Stromal cell of bone marrow (primary cell): ENCODE measurements around the gene ATP1A2.

Source experiments
- DNase-seq: peaks from one replicate; pipeline ENCODE4 v3.0.0-alpha.2; 2012; ENCODE audit warnings: low read depth

The ATP1A2 gene

DNA sequence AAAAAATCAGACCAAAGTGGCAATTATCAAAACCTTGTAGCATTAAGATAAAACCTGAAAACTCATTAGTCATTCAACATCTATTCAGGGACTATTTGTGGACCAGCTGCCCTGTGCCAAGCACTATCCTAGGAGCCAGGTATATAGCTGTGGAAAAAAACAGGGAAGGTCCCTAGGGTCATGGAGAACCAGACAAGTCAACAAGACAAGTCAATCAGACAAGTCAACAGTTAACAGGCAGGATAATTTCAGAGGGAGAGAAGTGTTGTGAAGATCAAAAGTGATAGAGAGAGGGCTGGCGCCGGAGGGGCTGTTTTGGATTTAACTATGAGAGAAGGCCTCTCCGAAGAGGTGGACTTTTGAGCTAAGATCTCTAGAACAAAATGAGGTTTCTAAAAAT lies 32.6 kb downstream of the ATP1A2 start:
- DNase-seq, result no peak

GRCh38 chr1:160149233-160149632 lies 33.7 kb downstream of the ATP1A2 start:
- no peak for DNase-seq

DNA sequence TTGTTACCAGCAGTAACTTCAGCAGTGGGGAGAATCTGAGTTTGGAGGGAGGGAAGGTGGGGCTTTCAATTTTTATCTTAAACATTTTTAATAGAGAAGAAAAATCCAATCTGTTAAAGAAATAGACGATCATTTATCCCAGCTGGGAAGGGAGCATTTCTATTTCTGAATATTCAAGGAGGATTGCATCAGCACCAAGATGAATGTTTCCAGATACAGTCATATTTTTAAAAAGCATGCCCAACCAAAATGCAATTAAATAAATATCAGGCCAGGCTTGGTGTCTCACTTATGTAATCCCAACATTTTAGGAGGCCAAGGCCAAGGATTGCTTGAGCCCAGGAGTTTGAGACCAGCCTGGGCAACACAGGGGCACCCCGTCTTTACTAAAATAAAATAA lies 34.2 kb downstream of the ATP1A2 start:
- peak; percentile 78 for DNase-seq

DNA sequence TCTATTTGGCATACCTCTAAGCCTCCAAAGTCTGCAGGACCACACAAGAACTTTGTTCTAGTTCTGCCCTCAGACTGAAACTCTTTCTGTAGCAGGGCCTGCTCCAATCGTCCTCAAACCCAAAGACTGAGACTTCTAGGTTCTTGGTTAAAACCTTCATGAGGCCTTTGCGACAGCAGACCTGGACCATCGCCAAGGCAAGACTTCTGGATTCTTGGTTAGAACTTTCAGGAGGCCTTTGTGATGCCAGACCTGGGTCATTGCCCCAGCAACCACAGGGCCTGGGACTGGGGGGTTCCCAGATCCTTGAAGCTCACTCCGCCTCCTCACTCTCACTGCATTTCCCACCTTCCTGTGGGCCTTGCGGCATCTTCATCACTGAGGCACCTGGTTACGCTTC lies 35.7 kb downstream of the ATP1A2 start, which contains the start of gene ATP1A4:
TSS of gene ATP1A4 (plus strand) at position 301 of the 400 bp plus-strand sequence. CDS start 438 bp downstream, outside the sequence.
- DNase-seq, result no peak

GRCh38 chr1:160154790-160155189 lies 39.2 kb downstream of the ATP1A2 start:
- no peak for DNase-seq

- DNase-seq, result no peak
Observed at GRCh38 chr1:160156361-160156760, 40.8 kb downstream of the ATP1A2 start.

GRCh38 chr1:160157174-160157573 lies 41.6 kb downstream of the ATP1A2 start:
- no peak for DNase-seq

DNA sequence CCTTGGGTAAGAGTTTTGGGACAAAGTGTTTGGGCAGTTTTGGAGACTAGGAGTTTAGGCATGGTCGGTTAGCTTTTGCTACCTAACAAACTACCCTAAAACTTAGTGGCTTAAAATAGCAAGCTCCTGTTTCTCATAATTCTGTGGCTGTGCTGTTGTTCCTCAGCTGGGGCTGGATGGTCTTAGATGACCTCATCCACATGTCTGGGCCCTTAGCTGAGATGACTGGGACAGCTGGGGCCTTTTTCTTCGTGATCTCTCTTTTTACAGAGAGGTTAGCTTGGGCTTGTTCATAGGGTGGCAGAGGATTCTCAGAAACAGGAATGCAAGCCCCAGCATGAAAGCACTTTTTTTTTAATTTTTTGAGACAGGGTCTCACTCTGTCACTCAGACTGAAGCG lies 42.5 kb downstream of the ATP1A2 start:
- no peak for DNase-seq

- DNase-seq, result no peak
Observed at GRCh38 chr1:160158534-160158933, 43.0 kb downstream of the ATP1A2 start.

DNA sequence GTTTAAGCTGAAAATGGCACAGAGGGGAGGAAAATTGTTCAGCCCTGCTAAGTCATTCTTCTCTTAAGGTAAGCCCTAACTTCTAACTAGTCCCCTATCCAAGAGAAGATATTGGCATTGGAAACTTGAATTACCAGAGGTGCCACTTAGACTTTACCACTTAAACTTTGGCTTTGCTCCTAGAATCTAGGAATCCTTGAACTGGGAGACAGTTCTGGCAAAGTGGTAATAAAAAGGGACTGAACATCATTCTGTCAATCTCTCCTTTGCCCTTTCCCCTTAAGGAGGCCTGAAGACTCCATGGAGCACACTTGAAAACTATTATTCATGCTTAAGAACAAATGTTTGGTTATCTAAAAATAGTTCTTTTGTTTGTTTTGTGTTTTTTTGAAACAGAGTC lies 44.3 kb downstream of the ATP1A2 start:
- no peak for DNase-seq

- no peak for DNase-seq
Observed at GRCh38 chr1:160161965-160162705, 46.6 kb downstream of the ATP1A2 start.

- no peak for DNase-seq
Observed at GRCh38 chr1:160162931-160163330, 47.4 kb downstream of the ATP1A2 start.

DNA sequence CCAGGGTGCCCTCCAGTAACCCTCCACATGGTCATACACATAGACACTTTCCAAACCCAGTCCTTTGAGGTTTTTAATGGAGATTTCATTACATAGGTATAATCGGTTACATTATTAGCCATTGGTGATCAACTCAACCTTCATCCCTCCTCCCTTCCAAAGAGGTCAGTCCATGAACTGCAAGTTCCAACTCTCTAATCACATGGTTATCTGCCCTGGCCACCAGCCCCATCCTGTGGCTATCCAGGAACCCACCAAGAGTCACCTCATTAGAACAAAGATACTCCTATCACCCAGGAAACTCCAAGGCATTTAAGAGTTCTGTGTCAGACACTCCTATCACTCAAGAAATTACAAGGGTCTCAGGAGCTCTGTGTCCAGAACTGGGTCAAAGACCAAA lies 48.1 kb downstream of the ATP1A2 start:
- no peak for DNase-seq

GRCh38 chr1:160164121-160164520 lies 48.6 kb downstream of the ATP1A2 start:
- DNase-seq, result no peak

- DNase-seq, result no peak
Observed at GRCh38 chr1:160166166-160166868, 50.8 kb downstream of the ATP1A2 start.

DNA sequence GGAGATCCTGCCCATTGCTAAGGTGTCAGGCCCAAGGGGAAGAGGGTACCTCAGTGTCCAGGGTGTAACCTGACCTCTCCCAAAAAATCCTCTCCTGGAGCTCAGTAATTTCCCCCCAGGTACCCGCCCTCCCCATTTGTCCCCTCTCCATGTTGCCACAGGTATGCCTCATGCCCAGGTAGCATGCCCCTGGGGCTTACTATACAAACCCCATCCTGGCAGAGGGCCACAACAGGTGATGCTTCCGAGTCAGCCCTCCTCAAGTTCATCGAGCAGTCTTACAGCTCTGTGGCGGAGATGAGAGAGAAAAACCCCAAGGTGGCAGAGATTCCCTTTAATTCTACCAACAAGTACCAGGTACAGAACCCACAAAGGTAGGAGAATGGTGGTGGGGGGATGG lies 51.5 kb downstream of the ATP1A2 start:
- DNase-seq, result no peak

GRCh38 chr1:160167580-160167979 lies 52.0 kb downstream of the ATP1A2 start:
- DNase-seq, result no peak

DNA sequence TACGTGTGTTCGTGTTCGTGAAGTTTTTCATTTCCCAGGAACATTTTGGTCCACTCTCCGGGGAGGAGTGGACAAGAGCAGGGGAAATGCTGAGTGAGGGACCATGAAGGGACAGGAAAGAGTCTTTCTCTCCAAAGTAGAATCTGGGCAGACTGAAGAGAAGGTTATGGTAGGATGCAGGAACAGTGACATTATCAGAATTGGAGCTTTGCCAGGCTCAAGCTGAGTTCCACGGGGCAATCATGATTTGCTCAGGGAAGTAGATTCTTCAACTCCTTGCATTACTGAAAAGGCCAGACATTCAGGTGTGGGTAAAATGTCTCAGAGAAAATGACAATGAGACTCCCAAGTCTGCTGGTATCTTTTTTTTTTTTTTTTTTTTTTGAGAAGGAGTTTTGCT lies 52.5 kb downstream of the ATP1A2 start:
- DNase-seq, result no peak

DNA sequence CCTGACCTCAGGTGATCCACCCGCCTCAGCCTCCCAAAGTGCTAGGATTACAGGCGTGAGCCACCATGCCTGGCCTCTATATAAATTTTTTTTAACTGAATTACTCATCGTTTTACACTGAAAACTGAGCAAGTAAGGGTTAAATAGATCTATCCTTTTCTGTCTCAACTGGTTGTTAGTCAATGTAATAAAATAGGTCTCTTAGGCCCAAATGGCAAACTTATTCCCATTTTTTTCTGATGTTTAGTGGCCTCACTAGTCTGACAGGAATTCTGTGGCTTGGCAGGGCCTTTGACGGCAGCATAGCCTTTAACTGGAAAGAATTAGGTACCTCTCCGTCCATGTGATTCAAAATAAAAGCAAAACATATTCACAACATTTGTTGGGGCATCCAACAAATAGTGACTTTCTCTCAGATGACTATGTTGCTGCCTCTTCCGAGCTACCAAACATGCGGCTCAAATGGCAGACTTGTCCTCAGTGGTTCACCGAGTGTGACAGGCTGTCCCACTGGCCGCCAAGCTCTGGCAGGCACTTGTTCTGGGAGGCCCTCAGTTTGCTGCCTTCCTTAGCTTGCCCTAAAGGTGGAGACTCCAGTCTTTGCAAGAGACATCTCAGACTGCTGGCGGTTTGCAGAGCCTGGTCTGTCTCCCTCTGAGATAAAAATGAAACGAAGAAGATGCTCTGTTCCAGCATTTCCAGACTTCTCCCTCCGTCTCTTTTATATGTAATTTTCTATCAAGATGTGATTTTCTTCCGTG lies 53.2 kb downstream of the ATP1A2 start:
- peak; percentile 89 for DNase-seq

DNA sequence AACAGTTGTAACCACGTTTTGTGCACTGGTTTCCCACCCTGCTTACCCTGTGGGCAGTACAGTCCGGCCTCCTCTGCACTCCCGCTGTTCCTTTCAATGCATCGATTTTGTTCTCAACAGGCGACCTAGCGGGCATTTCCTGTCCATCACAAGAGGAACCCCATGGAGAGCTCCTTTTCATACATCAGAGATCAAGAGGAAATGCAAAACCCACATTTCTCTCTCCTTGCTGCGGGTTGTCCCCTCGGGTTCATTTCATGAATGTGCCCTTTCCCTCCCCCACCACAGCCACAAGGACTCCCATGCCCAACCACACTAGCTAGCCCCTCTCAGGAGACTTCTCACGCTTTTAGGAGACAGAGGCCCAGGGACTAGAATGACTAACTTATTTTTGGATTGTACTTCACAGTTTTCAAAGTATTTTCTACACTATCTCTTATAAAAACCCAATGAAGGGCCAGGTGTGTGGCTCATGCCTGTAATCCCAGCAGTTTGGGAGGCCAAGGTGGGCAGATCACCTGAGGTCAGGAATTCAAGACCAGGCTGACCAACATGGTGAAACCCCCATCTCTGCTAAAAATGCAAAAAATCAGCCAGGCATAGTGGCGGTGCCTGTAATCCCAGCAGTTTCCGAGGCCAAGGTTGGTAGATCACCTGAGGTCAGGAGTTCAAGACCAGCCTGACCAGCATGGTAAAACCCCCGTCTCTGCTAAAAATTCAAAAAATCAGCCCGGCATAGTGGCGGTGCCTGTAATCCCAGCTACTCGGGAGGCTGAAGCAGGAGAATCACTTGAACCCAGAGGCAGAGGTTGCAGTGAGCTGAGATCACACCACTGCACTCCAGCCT lies 54.2 kb downstream of the ATP1A2 start:
- DNase-seq, result no peak

GRCh38 chr1:160171354-160171753 lies 55.8 kb downstream of the ATP1A2 start:
- no peak for DNase-seq

DNA sequence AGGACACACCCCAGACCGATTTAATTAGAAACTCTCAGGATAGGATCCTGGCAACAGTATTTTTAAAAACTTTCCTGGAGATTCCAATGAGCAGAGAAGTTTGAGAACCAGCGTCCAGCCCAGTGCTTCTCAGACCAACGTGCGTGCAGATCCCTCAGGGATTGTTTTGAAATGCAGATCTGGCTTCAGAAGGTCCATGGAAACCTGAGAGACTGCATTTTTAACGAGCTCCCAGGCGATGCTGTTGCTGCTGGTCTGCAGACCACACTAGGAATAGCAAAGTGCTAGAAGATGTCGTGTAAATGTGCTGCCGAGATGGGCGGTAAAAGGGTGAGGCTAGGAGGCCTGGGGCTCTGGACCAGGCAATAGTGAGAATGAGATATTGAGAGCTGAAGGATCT lies 56.4 kb downstream of the ATP1A2 start:
- DNase-seq, result no peak
